Lung (tissue), 12 donors: ENCODE results near the gene DPPA2. TPM values are rescaled to one million over a fixed set of nuclear protein-coding genes. Genes with fewer than 3 reads are reported as not detected.

Experiments
- ATAC-seq: fragments of 200-7000 bp; cut with Tn5 transposase; one replicate; pipeline ENCODE4 v1.9.1; 2020; ENCODE audit warnings: moderate number of reproducible peaks; ENCODE audit not compliant: insufficient read depth, low FRiP score
- DNase-seq, 3 donors: peaks; one replicate each; pipeline ENCODE4 v3.0.0-alpha.2; 2013 to 2017
- H3K27ac ChIP-seq, 2 donors: one replicate each; pipeline ENCODE4 v1.5.1; 2013; ENCODE audit warnings: mild to moderate bottlenecking in 2 of 2, moderate library complexity in 2 of 2, control low read depth in 1 of 2, inconsistent platforms in 1 of 2, low read depth in 1 of 2, low read length in 1 of 2
- H3K27me3 ChIP-seq, 3 donors: one replicate each; pipeline ENCODE4 v1.5.1; 2013; ENCODE audit warnings: low read length in 2 of 3; ENCODE audit not compliant: control insufficient read depth in 3 of 3, insufficient read depth in 3 of 3
- H3K36me3 ChIP-seq, 4 donors: one replicate each; pipeline ENCODE4 v1.5.1; 2013; ENCODE audit warnings: low read length in 4 of 4, mild to moderate bottlenecking in 1 of 4, moderate library complexity in 1 of 4; ENCODE audit not compliant: control insufficient read depth in 4 of 4, insufficient read depth in 4 of 4
- H3K4me1 ChIP-seq, 5 donors: one replicate each; pipeline ENCODE4 v1.5.1; 2013; ENCODE audit warnings: low read length in 5 of 5, mild to moderate bottlenecking in 2 of 5, moderate library complexity in 1 of 5; ENCODE audit not compliant: control insufficient read depth in 5 of 5, insufficient read depth in 5 of 5
- H3K4me3 ChIP-seq: one replicate; pipeline ENCODE4 v1.5.1; 2013; ENCODE audit warnings: mild to moderate bottlenecking, control low read depth, moderate library complexity
- H3K9ac ChIP-seq, 2 donors: one replicate each; pipeline ENCODE4 v1.5.1; 2013; ENCODE audit warnings: low read length in 2 of 2, control low read depth in 1 of 2; ENCODE audit not compliant: insufficient read depth in 1 of 2
- H3K9me3 ChIP-seq, 4 donors: one replicate each; pipeline ENCODE4 v1.5.1; 2013; ENCODE audit warnings: low read length in 3 of 4, mild to moderate bottlenecking in 1 of 4, moderate library complexity in 1 of 4; ENCODE audit not compliant: control insufficient read depth in 4 of 4, insufficient read depth in 3 of 4
- CTCF ChIP-seq: IDR thresholded peaks from 2 replicates; pipeline ENCODE4 v1.5.1; 2012; ENCODE audit warnings: mild to moderate bottlenecking; ENCODE audit errors: control extremely low read depth, extremely low read depth
- WGBS, 2 donors: extraction: QIAGEN DNeasy Blood & Tissue Kit; methylation state at CpG; one replicate each; pipeline ENCODE4 v1.1.7; 2013; 5-methylcytosine and 5-hydroxymethylcytosine counted together
- polyA plus RNA-seq, 2 donors: library from polyadenylated mRNA; stranded (reverse); fragments of 200-250 nt; gene quantifications; one replicate each; pipeline ENCODE4 v1.2.1, GENCODE V29; 2013
- total RNA-seq, 2 donors: library from RNA; depleted of rRNA in 1 of 2; stranded (reverse); fragments of >200 nt in 1 of 2; gene quantifications; one replicate each; pipeline ENCODE4 v1.2.1, GENCODE V29; 2014 to 2021
- donor health status: control.
- donor health status: control.
- donor health status: Bipolar disorder and iron deficiency.
- donor health status: healthy.
- donor health status: DM: yes; HTN: yes; CAD: no.

Gene DPPA2
- total and polyA plus RNA-seq, 4 donors, result not detected

- no peak overlapping the region for H3K27ac ChIP-seq
- ATAC-seq (no peak), DNase-seq (no peak)
- no peaks in the 10 kb centered on the region for H3K27me3 ChIP-seq
- no peak overlapping the region for H3K4me3 ChIP-seq
- TF ChIP-seq CTCF, result no peak
- peaks cover 0 to 5% (median 0%) of the 10 kb centered on the region in 5 donors for H3K4me1 ChIP-seq
- H3K9me3 ChIP-seq, result no peaks in the 10 kb centered on the region
- no peaks in the 10 kb centered on the region for H3K36me3 ChIP-seq
- no peak overlapping the region for H3K9ac ChIP-seq
Measured at GRCh38 chr3:109351231-109351630, 34.9 kb upstream of the DPPA2 start.

- Histone ChIP-seq H3K27ac (no peak overlapping the region), H3K4me1 (no peaks in the 10 kb centered on the region), H3K4me3 (no peak overlapping the region), H3K9ac (no peak overlapping the region), H3K36me3 (no peaks in the 10 kb centered on the region), H3K27me3 (no peaks in the 10 kb centered on the region), H3K9me3 (peaks cover 0 to 3% (median 0%) of the 10 kb centered on the region in 4 donors)
- 93 to 96% methylated on average over 3 of the region's 3 CpGs for WGBS, 2 donors
- TF ChIP-seq CTCF, result no peak
- DNase-seq (no peak), ATAC-seq (no peak)
Measured at GRCh38 chr3:109346770-109347295, 30.5 kb upstream of the DPPA2 start.

- Histone ChIP-seq H3K36me3 (no peaks in the 10 kb centered on the region), H3K9ac (no peak overlapping the region), H3K4me1 (no peaks in the 10 kb centered on the region), H3K27me3 (no peaks in the 10 kb centered on the region), H3K27ac (no peak overlapping the region), H3K4me3 (no peak overlapping the region), H3K9me3 (peaks cover 0 to 3% (median 0%) of the 10 kb centered on the region in 4 donors)
- 68 to 78% methylated on average over 4 of the region's 4 CpGs for WGBS, 2 donors
- no peak for ATAC-seq
- TF ChIP-seq CTCF, result no peak
- DNase-seq, result no peak
Measured at GRCh38 chr3:109346099-109346498, 29.8 kb upstream of the DPPA2 start.
